PFSK-1 (cell line): ENCODE measurements around the gene TCF23.

Experiments
- POLR2AphosphoS5 ChIP-seq: IDR thresholded peaks from 2 replicates; pipeline ENCODE4 v1.6.1; 2012; ENCODE audit warnings: low read depth, mild to moderate bottlenecking, control low read depth, low read length, moderate library complexity
- TAF1 ChIP-seq: IDR thresholded peaks from 2 replicates; pipeline ENCODE4 v1.6.1; 2012; ENCODE audit warnings: low read length, control low read depth, borderline replicate concordance; ENCODE audit not compliant: insufficient read depth
- TF ChIP-seq, protein P1 (sequence below), 2 experiments: IDR thresholded peaks; 2 replicates each; pipeline versions ENCODE4 v1.6.1 to v1.8.0; 2011 to 2012; ENCODE audit warnings: low read depth in 2 of 2, low read length in 2 of 2, control low read depth in 1 of 2, inconsistent platforms in 1 of 2, mild to moderate bottlenecking in 1 of 2, moderate library complexity in 1 of 2; ENCODE audit not compliant: insufficient read depth in 1 of 2

GRCh38 chr2:27152102-27152795 is 3.4 kb downstream of the TCF23 start:
- TF ChIP-seq TAF1: no peak
- no peak for TF ChIP-seq POLR2AphosphoS5
- TF ChIP-seq, protein P1, sequence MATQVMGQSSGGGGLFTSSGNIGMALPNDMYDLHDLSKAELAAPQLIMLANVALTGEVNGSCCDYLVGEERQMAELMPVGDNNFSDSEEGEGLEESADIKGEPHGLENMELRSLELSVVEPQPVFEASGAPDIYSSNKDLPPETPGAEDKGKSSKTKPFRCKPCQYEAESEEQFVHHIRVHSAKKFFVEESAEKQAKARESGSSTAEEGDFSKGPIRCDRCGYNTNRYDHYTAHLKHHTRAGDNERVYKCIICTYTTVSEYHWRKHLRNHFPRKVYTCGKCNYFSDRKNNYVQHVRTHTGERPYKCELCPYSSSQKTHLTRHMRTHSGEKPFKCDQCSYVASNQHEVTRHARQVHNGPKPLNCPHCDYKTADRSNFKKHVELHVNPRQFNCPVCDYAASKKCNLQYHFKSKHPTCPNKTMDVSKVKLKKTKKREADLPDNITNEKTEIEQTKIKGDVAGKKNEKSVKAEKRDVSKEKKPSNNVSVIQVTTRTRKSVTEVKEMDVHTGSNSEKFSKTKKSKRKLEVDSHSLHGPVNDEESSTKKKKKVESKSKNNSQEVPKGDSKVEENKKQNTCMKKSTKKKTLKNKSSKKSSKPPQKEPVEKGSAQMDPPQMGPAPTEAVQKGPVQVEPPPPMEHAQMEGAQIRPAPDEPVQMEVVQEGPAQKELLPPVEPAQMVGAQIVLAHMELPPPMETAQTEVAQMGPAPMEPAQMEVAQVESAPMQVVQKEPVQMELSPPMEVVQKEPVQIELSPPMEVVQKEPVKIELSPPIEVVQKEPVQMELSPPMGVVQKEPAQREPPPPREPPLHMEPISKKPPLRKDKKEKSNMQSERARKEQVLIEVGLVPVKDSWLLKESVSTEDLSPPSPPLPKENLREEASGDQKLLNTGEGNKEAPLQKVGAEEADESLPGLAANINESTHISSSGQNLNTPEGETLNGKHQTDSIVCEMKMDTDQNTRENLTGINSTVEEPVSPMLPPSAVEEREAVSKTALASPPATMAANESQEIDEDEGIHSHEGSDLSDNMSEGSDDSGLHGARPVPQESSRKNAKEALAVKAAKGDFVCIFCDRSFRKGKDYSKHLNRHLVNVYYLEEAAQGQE (IDR thresholded peaks at IDR 0.05; ENCODE audit: insufficient read depth in 1 of 2, low read depth in 2 of 2, low read length in 2 of 2): no peak
